HG02981 (cell line): ENCODE results near the gene MAN1A1.
"Not testable (repeated sequence)": the region's sequence is repeated elsewhere in the genome, so short reads cannot be mapped to it uniquely, and the experiment has no call there.

ENCODE experiments used
- ATAC-seq: cut with Tn5 transposase; IDR thresholded peaks from one replicate; pipeline ENCODE4 v1.9.1; 2021; ENCODE audit warnings: mild to moderate bottlenecking, moderate library complexity; ENCODE audit not compliant: unreplicated experiment

The MAN1A1 gene

DNA sequence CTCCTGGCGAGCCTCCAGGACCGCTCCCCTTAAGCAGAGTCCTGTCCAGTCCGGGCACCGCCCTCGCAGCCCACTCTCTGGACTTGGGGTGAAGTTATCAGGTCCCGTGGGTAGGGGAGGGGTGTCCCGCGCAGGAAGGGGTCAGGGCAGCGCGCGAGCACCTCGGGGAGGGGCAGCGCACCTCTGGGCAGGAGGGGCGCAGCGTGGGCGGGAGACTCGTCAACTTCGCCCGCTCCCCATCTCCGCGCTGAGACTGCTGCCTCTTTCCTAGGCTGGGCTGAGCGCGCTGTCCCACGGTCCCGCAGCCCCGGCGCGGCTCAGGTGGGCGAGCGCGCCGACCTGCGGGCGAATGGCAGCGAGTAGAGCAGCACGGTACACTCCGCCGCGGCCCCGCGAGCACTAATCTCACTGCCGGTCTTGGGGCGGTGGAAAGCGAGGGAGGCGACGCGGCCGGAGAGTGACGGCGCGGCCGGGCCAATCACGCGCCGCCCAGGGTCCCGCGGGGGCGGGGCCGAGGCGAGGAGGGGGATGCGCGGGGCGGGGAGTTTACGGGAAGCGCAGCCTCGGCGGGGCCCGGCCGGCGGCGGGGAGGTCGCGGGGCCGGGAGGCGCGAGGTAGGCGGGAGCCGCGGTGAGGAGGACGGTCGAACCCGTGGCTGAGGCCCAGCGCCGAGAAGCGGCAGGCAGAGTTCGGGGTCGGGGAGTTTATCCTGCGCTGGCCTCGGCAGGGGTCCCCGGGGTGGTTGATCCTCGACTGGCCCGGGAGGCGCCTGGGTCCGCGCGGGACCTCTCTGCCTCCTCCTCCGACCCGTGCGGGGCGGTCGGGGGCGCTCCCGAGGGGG, at the start of gene MAN1A1:
Gene MAN1A1 (minus strand): TSS at position 401 of the 841 bp plus-strand sequence. CDS start 696 bp downstream, outside the sequence.
- ATAC-seq = peak; percentile 71

DNA sequence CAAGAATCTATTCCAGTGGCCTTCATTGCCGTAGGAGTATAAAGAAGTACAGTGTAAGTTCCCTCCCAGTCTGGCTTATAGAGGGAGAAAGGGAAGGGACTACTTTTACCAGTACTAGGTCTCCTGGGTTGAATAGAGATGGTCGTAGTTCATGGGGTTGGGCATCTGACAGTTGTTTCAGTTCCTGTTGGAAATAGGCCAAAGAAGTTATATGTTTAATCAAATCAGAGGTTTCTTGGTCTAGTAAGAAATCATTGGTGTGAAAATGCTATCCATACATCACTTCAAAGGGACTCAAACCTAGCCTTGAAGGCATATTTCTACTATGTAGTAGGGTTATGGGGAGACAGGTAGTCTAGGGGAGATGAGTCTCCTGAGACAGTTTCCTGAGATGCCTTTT, 45.6 kb upstream of the MAN1A1 start:
- ATAC-seq = no peak

DNA sequence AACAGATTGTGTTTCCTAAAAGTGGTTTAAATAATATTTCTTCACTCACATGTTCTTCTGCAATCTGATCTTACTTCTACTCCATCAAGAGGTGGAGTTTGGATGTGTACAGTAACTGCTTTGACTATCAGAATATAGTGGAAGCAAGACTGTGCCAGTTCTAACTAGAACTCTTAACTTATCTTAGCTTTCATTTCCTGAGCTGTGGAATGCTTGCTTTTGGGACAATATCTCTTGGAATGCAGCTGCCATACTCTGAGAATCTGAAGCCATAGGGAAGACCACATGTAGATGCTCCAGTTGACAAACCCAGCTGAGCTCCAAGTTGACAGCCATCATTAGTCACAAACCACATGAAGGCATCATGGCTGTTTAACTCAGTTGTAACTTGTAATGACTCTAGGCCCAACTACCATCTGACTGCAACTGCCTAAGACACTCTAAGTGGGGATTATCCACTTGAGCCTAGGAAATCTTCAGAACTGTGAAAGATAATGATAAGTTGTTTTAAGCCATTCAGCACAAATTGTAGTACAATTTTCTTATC, 40.8 kb upstream of the MAN1A1 start:
- ATAC-seq = no peak

DNA sequence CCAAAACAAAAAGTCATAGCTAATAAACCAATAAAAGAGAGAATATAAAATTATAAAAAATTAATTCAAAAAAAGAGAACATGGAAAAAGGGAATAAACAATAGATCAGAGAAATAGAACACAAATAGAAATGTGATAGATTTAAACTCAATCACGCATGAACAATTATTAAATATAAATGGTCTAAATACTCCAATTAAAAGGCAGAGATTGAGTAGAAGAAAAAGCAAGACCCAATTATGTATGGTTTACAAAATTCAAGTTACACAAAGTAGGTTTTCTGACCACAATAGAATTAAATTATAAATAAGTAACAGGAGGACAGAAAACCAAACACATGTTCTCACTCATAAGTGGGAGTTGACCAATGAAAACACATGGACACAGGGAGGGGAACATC, 36.4 kb upstream of the MAN1A1 start:
- no peak for ATAC-seq

DNA sequence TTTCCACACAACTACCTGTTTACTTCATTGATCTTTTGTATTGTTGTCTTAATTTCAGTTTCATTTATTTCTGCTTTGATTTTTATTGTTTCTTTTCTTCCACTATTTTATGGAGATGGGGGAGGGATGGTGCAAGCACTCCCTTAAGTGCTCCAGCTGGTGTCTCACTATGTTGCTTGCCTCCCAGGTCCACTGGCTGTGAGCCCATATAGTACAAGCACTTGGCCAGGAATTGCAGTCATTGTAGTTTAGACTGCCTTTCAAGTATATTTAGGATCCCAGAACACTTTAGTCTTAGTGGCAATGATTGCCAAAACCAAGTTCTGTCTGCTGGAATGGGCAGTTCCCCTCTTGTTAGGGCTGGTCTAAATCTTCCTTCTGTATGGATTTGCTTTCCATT, 34.9 kb upstream of the MAN1A1 start:
- no peak for ATAC-seq

DNA sequence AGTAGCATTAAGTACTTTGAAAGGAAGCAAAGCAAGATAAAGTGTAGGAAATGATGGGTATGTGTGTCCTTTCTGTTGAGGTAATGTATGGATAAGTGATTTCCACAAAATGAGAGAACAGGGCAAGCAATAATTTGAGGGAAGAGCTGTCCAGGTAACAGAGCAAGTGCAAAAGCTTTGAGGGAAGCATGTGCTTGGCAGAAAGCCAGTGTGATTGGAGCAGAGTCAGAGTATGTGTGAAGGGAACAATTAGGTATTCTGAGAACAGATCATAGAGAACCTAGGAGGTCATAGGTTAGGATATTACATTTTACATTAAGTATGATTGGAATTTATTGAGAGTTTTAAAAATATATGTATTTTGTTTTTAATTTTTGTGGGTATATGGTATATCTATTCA, 30.2 kb upstream of the MAN1A1 start:
- ATAC-seq = no peak

DNA sequence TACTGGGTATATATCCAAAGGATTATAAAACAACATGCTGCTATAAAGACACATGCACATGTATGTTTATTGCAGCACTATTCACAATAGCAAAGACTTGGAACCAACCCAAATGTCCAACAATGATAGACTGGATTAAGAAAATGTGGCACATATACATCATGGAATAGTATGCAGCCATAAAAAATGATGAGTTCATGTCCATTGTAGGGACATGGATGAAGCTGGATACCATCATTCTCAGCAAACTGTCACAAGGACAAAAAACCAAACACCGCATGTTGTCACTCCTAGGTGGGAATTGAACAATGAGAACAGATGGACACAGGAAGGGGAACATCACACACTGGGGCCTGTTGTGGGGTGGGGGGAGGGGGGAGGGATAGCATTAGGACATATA, 27.5 kb upstream of the MAN1A1 start:
- ATAC-seq = not testable (repeated sequence)

DNA sequence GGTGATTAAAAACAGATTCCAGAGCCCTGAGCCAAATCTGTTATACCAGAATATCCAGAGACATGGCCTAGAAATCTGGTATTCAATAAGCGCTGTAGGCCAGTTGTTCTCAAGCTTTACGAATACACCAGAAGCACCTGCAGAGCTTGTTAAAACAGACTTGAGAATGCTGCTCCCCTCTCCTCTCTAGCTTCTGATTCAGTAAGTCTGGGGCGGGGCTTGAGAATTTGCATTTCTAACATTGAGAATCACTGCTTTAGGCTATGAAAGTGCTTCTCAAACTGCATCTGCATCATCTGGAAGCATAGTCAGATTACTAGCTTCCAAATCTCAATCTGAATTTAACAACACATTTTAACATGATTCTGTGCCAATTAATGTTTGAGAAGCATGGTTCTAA, 20.5 kb upstream of the MAN1A1 start:
- no peak for ATAC-seq

DNA sequence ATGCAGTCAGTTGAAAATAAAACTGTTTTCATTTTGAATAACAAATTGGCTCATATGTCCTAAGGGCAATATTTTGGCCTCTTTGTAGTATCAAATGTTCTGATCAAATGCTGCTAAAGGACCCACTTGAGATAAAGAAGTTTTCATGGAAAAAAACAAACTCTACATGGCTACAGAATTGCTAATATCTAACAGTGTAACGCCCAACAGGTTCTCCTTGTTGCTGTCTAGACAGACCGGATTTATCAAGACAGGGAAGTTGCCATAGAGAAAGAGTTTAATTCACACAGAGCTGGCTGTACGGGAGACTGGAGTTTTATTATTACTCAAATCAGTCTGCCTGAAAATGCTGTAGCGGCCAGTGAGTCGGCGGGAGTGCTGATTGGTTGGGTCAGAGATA, 19.4 kb upstream of the MAN1A1 start:
- no peak for ATAC-seq

DNA sequence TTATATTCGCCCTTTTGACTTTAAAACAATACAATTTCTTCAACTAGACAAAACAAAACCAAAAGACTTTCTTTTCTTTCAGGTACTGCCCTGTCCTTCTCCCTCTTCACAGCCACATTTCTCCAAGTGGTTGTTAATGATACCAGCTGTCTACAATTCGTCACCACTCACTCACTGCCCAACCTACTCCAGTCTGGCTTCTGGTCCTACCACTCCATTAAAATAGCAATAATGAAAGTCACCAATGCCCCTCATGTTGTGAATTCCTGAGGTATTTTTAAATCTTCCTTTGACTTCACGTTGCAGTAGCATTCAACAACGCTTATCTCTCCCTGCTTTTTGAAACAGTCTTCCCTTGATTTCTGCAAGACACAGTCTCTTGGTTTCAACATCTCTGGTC, 11.6 kb upstream of the MAN1A1 start:
- ATAC-seq = no peak

DNA sequence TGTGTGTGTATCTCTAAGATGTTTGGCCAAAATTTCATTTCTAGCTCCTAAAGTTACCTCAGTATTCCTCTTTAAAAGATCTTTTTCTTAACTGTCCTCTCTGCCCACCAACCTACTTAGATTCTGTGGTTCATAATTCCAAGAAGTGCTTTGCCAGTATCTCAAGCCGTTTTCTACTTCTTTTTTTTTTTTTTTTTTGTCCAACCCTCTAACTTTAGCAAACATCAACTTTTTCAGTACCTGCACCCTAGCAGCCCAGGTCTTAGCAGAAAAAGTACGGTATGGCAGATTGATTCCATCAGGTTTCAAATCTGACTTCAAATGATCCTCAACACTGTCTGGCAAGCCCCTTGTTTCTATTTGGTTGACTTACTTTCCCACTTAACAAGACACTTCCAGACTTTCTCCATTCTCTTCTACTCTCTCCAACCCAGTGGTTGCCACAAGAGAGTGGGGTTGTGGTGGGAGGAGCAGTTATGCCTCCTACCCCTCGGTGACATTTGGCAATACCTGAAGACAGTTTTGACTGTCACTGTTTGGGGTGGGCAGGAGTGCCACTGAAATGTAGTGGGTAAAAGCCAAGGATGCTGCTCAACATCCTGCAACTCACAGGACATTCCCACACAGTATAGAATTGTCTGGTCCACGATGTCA, 10.8 kb upstream of the MAN1A1 start:
- no peak for ATAC-seq

DNA sequence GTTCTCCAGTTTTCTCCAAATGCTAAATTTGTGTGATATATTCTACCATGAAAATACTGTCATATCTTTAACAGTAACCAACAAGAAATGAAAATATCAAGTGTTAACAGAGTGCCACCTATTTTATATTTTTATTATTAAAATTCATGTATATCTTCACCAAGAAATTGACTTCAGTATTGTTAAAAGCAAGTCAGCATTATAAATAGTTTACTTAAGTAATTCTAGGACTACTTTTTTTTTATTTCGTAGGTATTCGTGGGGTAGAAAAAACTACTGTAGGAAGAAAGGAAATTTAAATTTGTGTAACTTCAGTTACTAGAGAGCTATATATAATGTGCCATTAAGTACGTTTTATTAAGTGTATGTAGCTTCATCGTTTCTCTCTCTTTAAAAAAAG, 6.3 kb upstream of the MAN1A1 start:
- no peak for ATAC-seq

DNA sequence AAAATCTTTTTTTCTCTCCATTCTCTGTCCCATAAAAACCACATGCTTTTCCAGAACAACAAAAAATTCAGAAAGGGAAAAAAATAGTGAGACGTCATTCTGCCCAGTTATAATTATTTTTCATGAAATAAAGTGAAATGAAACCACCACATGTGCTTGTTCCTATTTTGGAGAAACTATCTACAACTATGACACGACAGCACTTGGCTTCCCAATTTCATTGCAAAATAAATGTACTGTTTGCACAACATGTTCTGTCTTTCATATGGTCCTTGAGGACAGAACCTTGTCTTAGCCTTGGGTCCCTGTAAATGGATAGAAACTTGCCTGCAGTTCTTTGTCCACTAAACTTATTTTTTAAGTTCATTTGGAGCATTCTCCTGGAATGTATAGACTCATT, 5.6 kb upstream of the MAN1A1 start:
- no peak for ATAC-seq

DNA sequence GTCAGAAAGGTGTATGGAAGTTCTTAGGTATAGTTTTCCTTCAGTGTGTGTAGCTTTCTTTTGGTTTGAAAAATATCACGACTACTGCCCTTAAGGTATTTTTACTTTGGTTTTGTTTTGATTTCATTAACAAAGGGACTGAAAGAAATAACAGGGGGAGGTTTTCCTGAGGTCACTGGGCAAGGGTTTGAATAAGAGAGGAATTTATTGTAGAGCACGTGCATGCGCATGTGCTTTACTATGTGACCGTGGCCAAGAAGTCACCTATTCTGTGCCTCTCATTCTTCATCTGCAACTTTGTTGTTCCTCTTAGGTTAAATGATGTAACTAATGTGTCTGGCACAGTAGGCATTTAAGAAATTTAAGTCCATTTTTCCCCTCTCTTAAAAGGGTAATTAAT, 4.1 kb upstream of the MAN1A1 start:
- no peak for ATAC-seq

DNA sequence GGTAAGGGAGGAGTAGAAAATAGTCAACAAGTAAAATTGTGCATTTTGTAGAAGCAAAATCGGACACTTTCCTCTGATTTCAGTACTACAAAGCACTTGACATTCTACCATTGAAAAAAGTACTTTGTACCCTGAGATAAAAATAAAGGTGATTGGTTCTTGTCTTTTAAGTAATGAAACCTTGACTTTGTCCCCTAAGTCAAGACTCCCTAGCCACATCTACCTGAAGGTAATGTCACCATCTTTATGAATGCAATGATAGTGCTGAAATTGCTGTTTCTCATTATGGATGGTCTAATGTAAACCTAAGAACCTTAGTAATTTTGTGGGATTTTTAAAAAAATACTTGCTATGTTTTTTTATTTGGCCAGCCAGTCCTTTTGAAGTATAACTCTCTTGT, 2.4 kb upstream of the MAN1A1 start:
- no peak for ATAC-seq

DNA sequence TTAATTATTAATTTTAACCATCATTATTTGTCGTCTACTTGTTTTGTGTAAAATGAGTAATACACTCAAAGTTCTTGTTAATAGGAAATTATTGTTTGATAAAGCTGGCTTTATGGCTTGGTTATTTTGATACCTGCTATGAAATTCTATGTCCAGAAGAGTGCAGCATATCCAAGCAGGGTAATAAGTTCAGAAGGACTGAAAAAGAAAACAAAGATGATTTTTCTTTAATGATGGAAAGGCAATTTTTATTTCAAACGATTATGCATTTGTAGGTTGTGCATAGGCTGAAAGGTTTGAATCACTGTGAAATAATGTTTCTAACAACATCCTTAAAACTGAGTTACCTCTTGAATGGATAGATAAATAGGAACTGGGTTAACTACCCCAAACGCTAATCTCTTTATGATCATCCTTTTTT, 1.4 kb upstream of the MAN1A1 start:
- no peak for ATAC-seq

DNA sequence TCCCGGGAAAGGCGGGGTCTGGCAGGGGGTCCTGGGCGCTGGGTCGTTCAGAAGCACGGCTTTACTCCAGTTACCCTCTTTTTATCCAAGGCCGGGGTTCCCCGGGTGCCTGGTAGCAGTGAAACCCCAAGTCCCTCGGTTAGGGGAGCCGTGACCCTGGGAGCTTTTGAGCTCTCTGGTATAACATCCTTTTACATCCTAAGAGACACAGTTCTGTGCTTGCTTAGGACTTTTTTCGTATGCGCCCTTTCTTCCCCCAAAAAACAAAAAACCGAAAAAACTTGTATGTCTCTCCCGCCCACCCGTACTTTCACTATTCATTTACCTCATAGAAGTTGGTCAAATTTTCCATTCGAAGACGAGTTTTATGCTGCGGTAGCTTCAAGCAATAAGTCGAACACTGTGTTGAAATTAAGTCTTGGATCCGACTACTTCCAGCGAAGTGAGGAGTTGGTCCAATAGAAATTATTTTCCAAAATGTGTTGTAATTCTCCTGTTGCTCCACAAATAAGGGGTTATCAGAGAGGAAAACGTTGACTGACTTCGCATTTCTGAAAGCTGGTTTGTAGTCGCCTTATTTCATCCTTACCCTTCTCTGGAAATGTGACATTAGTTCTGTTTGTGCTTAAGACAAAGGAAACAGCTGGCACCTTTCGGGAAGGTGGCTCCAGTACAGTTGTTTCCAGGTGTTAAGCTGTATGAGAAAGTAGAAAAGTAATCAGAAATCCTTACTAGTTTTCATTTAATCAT, 816 bp upstream of the MAN1A1 start:
- peak; percentile 11 for ATAC-seq

DNA sequence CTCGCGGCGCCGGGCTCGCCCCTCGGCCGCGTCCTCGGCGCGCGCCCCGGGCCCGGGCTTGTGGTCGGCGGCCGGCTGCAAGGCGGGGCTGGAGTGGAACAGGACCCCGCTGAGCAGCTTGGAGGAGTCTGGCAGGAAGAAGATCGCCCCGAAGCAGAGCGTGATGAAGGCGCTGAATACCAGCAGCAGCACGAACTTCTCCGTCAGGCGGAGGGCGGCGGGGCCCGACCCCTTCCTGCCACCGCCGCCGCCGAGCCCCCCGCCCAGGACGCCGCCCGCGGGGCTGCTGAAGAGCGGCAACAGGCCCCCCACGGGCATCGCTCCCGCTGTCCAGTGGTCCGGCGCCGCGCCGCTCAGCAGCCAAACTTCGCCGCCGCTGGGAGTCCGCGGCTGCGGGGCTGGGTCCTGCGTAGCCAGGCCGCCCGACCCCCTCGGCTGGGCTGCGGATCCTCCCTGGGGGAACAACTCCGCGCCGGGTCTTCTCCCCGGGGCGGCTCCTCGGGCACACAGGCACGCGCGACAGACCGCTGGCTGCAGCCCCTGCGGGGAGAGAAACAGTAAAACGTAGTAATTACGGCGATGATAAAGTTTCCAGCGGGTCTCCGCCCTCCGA, 707 bp downstream of the MAN1A1 start:
- peak; percentile 0 for ATAC-seq

DNA sequence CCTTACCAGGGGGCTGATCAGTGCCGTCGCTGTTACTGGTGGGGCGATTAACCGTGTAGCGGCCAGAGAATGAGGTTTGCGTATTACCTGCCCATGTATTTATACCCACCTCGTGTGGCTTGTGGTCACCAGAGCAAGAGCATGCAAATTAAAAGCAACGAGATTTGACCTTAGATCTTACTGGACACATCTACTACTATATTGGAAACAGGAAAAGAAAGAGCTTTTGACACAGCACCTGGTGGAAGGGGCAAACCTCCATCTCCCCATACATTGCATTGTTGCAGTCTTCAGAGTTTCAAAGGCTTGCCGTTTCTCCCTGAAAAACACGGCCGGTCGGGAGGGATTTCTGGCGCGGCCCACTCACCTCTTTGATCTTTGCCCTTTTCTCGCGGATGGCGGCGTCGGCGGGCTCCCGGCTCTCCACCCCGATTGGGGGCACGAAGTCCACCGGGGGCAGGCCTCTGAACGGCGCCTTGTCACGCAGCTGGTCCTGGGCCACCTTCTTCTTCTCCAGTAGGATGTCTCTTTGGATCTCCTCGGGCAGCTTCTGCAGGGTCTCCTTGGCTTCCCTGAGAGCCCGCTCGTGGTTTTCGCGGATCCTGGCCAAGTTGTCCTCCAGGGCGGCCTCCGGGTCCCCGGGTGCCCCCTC, 1.3 kb downstream of the MAN1A1 start:
- peak; percentile 23 for ATAC-seq

DNA sequence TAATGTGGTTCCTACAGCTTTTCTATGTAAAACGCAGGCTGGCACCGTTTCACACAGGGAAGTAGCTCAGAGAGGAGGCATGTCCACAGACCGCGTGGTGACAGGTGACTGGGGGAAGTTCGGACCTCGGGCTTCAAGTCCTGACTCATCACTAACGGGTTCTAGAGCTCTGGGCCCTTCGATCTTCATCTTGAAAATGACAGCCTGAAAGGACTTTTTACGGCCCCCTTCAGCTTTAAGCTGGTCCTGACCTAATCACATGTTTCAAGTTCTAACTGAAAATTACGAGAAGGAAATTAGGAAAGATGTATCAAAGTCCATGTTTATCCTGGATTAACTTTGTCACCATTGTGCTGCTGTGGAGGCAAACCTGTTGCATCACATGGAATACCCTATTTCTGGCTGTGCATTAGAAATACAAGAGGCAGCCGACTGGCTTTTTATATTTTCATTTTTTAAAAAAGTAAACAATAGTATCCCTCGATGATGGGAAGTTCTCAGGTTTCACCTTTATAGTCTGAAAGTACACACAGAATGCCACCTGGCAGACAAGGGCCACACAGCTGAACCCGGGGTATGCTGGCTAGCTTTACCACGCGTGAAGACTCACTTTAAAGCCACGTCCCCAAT, 2.0 kb downstream of the MAN1A1 start:
- ATAC-seq = no peak
